SK-N-SH treated with all-trans-retinoic acid at 6 μM for 48 hours (cell line): ENCODE measurements around the gene CNTLN.

ENCODE experiments used
- ATAC-seq: fragments of 200-7000 bp; cut with Tn5 transposase; 3 replicates; pipeline ENCODE4 v1.9.1; 2020; ENCODE audit warnings: mild to moderate bottlenecking, moderate library complexity
- ARNTL ChIP-seq: fragments of 450-650 bp; formaldehyde crosslinking; IDR thresholded peaks from 2 replicates; pipeline ENCODE4 v1.5.0; 2020; ENCODE audit warnings: low read depth, mild to moderate bottlenecking, moderate library complexity, borderline replicate concordance
- BACH2 ChIP-seq: fragments of 250-450 bp; sonication (Bioruptor Pico); IDR thresholded peaks from 2 replicates; pipeline ENCODE4 v1.9.0; 2021; ENCODE audit warnings: mild to moderate bottlenecking, borderline replicate concordance
- CREB5 ChIP-seq: fragments of 250-450 bp; sonication (Bioruptor Pico); IDR thresholded peaks from 2 replicates; pipeline ENCODE4 v1.5.1; 2020; ENCODE audit warnings: low read depth, mild to moderate bottlenecking, moderate library complexity
- CSDC2 ChIP-seq: fragments of 250-450 bp; sonication (Bioruptor Pico); IDR thresholded peaks from 2 replicates; pipeline ENCODE4 v1.5.0; 2020; ENCODE audit warnings: mild to moderate bottlenecking, moderate library complexity
- ESRRG ChIP-seq: fragments of 250-450 bp; sonication (Bioruptor Pico); IDR thresholded peaks from 2 replicates; pipeline ENCODE4 v1.6.1; 2021; ENCODE audit warnings: mild to moderate bottlenecking
- GLIS3 ChIP-seq: fragments of 250-450 bp; sonication (Bioruptor Pico); IDR thresholded peaks from 2 replicates; pipeline ENCODE4 v1.5.0; 2020; ENCODE audit warnings: mild to moderate bottlenecking, moderate library complexity
- ISL1 ChIP-seq: fragments of 250-450 bp; sonication (Bioruptor Pico); IDR thresholded peaks from 2 replicates; pipeline ENCODE4 v2.1.2; 2022; ENCODE audit warnings: mild to moderate bottlenecking, moderate library complexity
- OSR1 ChIP-seq: fragments of 250-450 bp; sonication (Bioruptor Pico); IDR thresholded peaks from 2 replicates; pipeline ENCODE4 v1.8.0; 2022; ENCODE audit warnings: moderate library complexity, mild to moderate bottlenecking, inconsistent platforms
- PATZ1 ChIP-seq: fragments of 250-450 bp; sonication (Bioruptor Pico); IDR thresholded peaks from 2 replicates; pipeline ENCODE4 v1.8.0; 2020; ENCODE audit warnings: mild to moderate bottlenecking, moderate library complexity, borderline replicate concordance
- PPARA ChIP-seq: fragments of 250-450 bp; sonication (Bioruptor Pico); IDR thresholded peaks from 2 replicates; pipeline ENCODE4 v1.5.0; 2020; ENCODE audit warnings: mild to moderate bottlenecking, borderline replicate concordance
- RARB ChIP-seq: fragments of 250-450 bp; sonication (Bioruptor Pico); IDR thresholded peaks from 2 replicates; pipeline ENCODE4 v1.8.0; 2021; ENCODE audit warnings: mild to moderate bottlenecking, moderate library complexity
- SNAI2 ChIP-seq: fragments of 250-450 bp; sonication (Bioruptor Pico); IDR thresholded peaks from 2 replicates; pipeline ENCODE4 v1.5.0; 2020; ENCODE audit warnings: mild to moderate bottlenecking, moderate library complexity
- TCF4 ChIP-seq: fragments of 250-450 bp; sonication (Bioruptor Pico); IDR thresholded peaks from 2 replicates; pipeline ENCODE4 v1.8.0; 2021; ENCODE audit warnings: mild to moderate bottlenecking, moderate library complexity, borderline replicate concordance
- TSHZ2 ChIP-seq: fragments of 250-450 bp; sonication (Bioruptor Pico); IDR thresholded peaks from 2 replicates; pipeline ENCODE4 v1.5.0; 2020; ENCODE audit warnings: mild to moderate bottlenecking, moderate library complexity
- ZC3H10 ChIP-seq: fragments of 250-450 bp; sonication (Bioruptor Pico); IDR thresholded peaks from 2 replicates; pipeline ENCODE4 v1.5.1; 2021; ENCODE audit warnings: mild to moderate bottlenecking, moderate library complexity
- ZFP3 ChIP-seq: fragments of 250-450 bp; sonication (Bioruptor Pico); IDR thresholded peaks from 2 replicates; pipeline ENCODE4 v1.5.0; 2020; ENCODE audit warnings: mild to moderate bottlenecking, moderate library complexity
- ZFP30 ChIP-seq: fragments of 450-650 bp; formaldehyde crosslinking; IDR thresholded peaks from 2 replicates; pipeline ENCODE4 v1.5.0; 2022; ENCODE audit warnings: mild to moderate bottlenecking, moderate library complexity
- ZNF565 ChIP-seq: fragments of 450-650 bp; formaldehyde crosslinking; conservative IDR thresholded peaks from 2 replicates; pipeline ENCODE4 v1.5.0; 2020; ENCODE audit warnings: low read depth, mild to moderate bottlenecking, moderate library complexity
- ZNF8 ChIP-seq: fragments of 450-650 bp; formaldehyde crosslinking; IDR thresholded peaks from 2 replicates; pipeline ENCODE4 v1.5.0; 2020; ENCODE audit warnings: mild to moderate bottlenecking, moderate library complexity
- TF ChIP-seq, protein P1 (sequence below): fragments of 250-450 bp; sonication (Bioruptor Pico); IDR thresholded peaks from 2 replicates; pipeline ENCODE4 v1.8.0; 2021; ENCODE audit warnings: low read depth, mild to moderate bottlenecking, moderate library complexity, borderline replicate concordance
- TF ChIP-seq, protein P2 (sequence below): fragments of 250-450 bp; sonication (Bioruptor Pico); IDR thresholded peaks from 2 replicates; pipeline ENCODE4 v1.5.1; 2021; ENCODE audit warnings: mild to moderate bottlenecking, moderate library complexity

Gene CNTLN

DNA sequence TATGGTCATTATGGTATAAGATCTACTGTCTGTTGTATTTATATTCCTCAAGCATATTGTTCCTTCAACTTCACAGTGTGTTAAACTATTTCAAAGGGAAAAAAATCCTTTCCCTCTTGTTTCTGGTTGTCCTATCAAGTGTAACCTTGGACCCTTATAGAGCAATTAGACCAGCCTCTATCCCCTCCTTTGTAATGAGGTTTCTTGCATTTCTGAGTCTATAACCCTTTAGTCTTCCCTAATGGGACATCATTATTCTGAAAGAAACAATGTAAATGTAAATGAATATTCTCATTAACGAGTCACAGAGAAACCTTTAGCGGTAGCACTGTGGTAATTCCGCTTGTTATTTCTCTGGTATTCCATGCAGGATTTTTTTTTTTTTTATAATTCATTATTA is 197.3 kb downstream of the CNTLN start:
- no peak for ATAC-seq
- TF ChIP-seq ISL1 (CRISPR knock-in tag): no peak
- no peak for TF ChIP-seq ZNF565 (CRISPR knock-in tag)
- TF ChIP-seq PATZ1: no peak
- TF ChIP-seq, protein P1, sequence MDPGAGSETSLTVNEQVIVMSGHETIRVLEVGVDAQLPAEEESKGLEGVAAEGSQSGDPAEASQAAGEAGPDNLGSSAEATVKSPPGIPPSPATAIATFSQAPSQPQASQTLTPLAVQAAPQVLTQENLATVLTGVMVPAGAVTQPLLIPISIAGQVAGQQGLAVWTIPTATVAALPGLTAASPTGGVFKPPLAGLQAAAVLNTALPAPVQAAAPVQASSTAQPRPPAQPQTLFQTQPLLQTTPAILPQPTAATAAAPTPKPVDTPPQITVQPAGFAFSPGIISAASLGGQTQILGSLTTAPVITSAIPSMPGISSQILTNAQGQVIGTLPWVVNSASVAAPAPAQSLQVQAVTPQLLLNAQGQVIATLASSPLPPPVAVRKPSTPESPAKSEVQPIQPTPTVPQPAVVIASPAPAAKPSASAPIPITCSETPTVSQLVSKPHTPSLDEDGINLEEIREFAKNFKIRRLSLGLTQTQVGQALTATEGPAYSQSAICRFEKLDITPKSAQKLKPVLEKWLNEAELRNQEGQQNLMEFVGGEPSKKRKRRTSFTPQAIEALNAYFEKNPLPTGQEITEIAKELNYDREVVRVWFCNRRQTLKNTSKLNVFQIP (CRISPR knock-in tag): no peak
- TF ChIP-seq ZC3H10 (CRISPR knock-in tag): no peak
- no peak for TF ChIP-seq PPARA (CRISPR knock-in tag)
- no peak for TF ChIP-seq ZFP3
- no peak for TF ChIP-seq OSR1 (CRISPR knock-in tag)
- TF ChIP-seq ZFP30 (CRISPR knock-in tag): no peak
- no peak for TF ChIP-seq ZNF8 (CRISPR knock-in tag)
- TF ChIP-seq GLIS3 (CRISPR knock-in tag): no peak
- TF ChIP-seq TCF4 (CRISPR knock-in tag): no peak
- no peak for TF ChIP-seq TSHZ2 (CRISPR knock-in tag)
- no peak for TF ChIP-seq ESRRG
- no peak for TF ChIP-seq ARNTL
- no peak for TF ChIP-seq SNAI2 (CRISPR knock-in tag)
- no peak for TF ChIP-seq CREB5 (CRISPR knock-in tag)

DNA sequence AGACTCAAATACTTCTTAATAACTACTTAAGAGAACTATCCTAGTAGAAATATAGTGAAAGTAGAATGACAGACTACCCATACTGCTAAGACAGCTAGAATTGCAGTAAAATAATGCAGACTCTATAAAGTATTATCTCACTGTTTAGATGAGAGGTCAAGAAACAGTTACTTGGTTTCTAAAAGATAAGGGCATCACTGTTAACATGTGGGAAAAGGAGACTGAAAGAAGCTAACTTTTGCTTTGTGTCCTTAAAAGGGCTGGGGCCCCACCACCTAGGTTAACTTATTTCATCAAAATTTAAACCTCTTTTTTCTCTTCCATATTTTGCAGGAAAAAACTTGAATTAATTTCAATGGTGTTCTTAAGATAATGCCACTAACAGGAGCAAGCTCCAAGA is 204.3 kb downstream of the CNTLN start:
- ATAC-seq: no peak

More for the DNA sequence above, 204.3 kb downstream of the CNTLN start:
- no peak for TF ChIP-seq CREB5 (CRISPR knock-in tag)
- no peak for TF ChIP-seq ZC3H10 (CRISPR knock-in tag)
- TF ChIP-seq, protein P2, sequence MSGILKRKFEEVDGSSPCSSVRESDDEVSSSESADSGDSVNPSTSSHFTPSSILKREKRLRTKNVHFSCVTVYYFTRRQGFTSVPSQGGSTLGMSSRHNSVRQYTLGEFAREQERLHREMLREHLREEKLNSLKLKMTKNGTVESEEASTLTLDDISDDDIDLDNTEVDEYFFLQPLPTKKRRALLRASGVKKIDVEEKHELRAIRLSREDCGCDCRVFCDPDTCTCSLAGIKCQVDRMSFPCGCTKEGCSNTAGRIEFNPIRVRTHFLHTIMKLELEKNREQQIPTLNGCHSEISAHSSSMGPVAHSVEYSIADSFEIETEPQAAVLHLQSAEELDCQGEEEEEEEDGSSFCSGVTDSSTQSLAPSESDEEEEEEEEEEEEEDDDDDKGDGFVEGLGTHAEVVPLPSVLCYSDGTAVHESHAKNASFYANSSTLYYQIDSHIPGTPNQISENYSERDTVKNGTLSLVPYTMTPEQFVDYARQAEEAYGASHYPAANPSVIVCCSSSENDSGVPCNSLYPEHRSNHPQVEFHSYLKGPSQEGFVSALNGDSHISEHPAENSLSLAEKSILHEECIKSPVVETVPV: no peak
- no peak for TF ChIP-seq ISL1 (CRISPR knock-in tag)
- TF ChIP-seq TSHZ2 (CRISPR knock-in tag): no peak
- no peak for TF ChIP-seq GLIS3 (CRISPR knock-in tag)
- no peak for TF ChIP-seq CSDC2 (CRISPR knock-in tag)
- TF ChIP-seq ZNF8 (CRISPR knock-in tag): no peak
- no peak for TF ChIP-seq RARB
- no peak for TF ChIP-seq BACH2
- no peak for TF ChIP-seq OSR1 (CRISPR knock-in tag)
- TF ChIP-seq TCF4 (CRISPR knock-in tag): no peak
- TF ChIP-seq PPARA (CRISPR knock-in tag): no peak
- TF ChIP-seq SNAI2 (CRISPR knock-in tag): no peak
- TF ChIP-seq ZFP3: no peak
- no peak for TF ChIP-seq ZNF565 (CRISPR knock-in tag)
- TF ChIP-seq ZFP30 (CRISPR knock-in tag): no peak
- no peak for TF ChIP-seq ARNTL
- TF ChIP-seq, protein P1 (CRISPR knock-in tag): no peak
